ENCODE data around the gene TXNRD1.

- TF ChIP-seq POLR2A (IDR thresholded peaks at IDR 0.05) (peak; percentile 93), CTCF (IDR thresholded peaks at IDR 0.05) (no peak)
Measured at GRCh38 chr12:104288635-104289274, 73.2 kb downstream of the TXNRD1 start.

Measured in right lobe of liver (tissue), 4 donors.